H9 (cell line): Measurements from ENCODE around the gene DENND4B. TPM values are rescaled to one million over a fixed set of nuclear protein-coding genes. Genes with fewer than 3 reads are reported as not detected.

Source experiments
- DNase-seq: peaks from one replicate; pipeline ENCODE4 v3.0.0-alpha.2; 2017
- H2AFZ ChIP-seq: one replicate; pipeline ENCODE4 v1.6.1; 2013; ENCODE audit warnings: mild to moderate bottlenecking, low read length, control low read depth, moderate library complexity
- H2AK5ac ChIP-seq: 2 replicates; pipeline ENCODE4 v1.6.1; 2013; ENCODE audit warnings: low read length, control low read depth, mixed read lengths; ENCODE audit not compliant: insufficient read length
- H2BK120ac ChIP-seq: one replicate; pipeline ENCODE4 v1.6.1; 2013; ENCODE audit warnings: low read depth, mild to moderate bottlenecking, low read length, control low read depth, inconsistent platforms; ENCODE audit not compliant: poor library complexity, severe bottlenecking
- H2BK12ac ChIP-seq: 2 replicates; pipeline ENCODE4 v1.6.1; 2013; ENCODE audit warnings: low read length, control low read depth, mixed read lengths, low read depth; ENCODE audit not compliant: insufficient read length
- H2BK15ac ChIP-seq: 2 replicates; pipeline ENCODE4 v1.6.1; 2013; ENCODE audit warnings: low read depth, low read length, control low read depth
- H2BK20ac ChIP-seq: one replicate; pipeline ENCODE4 v1.6.1; 2013; ENCODE audit warnings: low read depth, mild to moderate bottlenecking, low read length, control low read depth, inconsistent platforms; ENCODE audit not compliant: poor library complexity, severe bottlenecking
- H2BK5ac ChIP-seq: 2 replicates; pipeline ENCODE4 v1.6.1; 2013; ENCODE audit warnings: low read length, control low read depth, mixed read lengths; ENCODE audit not compliant: insufficient read length
- H3K14ac ChIP-seq: 2 replicates; pipeline ENCODE4 v1.6.1; 2013; ENCODE audit warnings: low read length, control low read depth; ENCODE audit not compliant: insufficient read depth
- H3K18ac ChIP-seq: 2 replicates; pipeline ENCODE4 v1.6.1; 2013; ENCODE audit warnings: low read depth, mild to moderate bottlenecking, mixed read lengths, low read length, control low read depth; ENCODE audit not compliant: insufficient read length
- H3K23ac ChIP-seq: 2 replicates; pipeline ENCODE4 v1.6.1; 2013; ENCODE audit warnings: low read length, control low read depth, mixed read lengths, low read depth; ENCODE audit not compliant: insufficient read length
- H3K23me2 ChIP-seq: 2 replicates; pipeline ENCODE4 v1.6.1; 2013; ENCODE audit warnings: low read depth, mild to moderate bottlenecking, mixed read lengths, low read length, control low read depth; ENCODE audit not compliant: insufficient read length, poor library complexity, severe bottlenecking
- H3K27ac ChIP-seq: 2 replicates; pipeline ENCODE4 v1.5.1; 2013; ENCODE audit warnings: low read length, control low read depth, mixed read lengths, low read depth; ENCODE audit not compliant: insufficient read length
- H3K27me3 ChIP-seq: 2 replicates; pipeline ENCODE4 v1.6.1; 2013; ENCODE audit warnings: low read length, control low read depth, inconsistent platforms; ENCODE audit not compliant: insufficient read depth
- H3K4ac ChIP-seq: 2 replicates; pipeline ENCODE4 v1.6.1; 2013; ENCODE audit warnings: low read depth, mild to moderate bottlenecking, control low read depth, inconsistent platforms, low read length, moderate library complexity
- H3K4me1 ChIP-seq: 2 replicates; pipeline ENCODE4 v1.6.1; 2013; ENCODE audit warnings: low read length, control low read depth, inconsistent platforms; ENCODE audit not compliant: insufficient read depth
- H3K4me2 ChIP-seq: 2 replicates; pipeline ENCODE4 v1.6.1; 2013; ENCODE audit warnings: low read length, control low read depth, mixed read lengths; ENCODE audit not compliant: insufficient read length, insufficient read depth
- H3K56ac ChIP-seq: 2 replicates; pipeline ENCODE4 v1.6.1; 2013; ENCODE audit warnings: low read depth, mild to moderate bottlenecking, mixed read lengths, low read length, control low read depth; ENCODE audit not compliant: insufficient read length
- H3K79me1 ChIP-seq: 2 replicates; pipeline ENCODE4 v1.6.1; 2013; ENCODE audit warnings: low read depth, mild to moderate bottlenecking, moderate library complexity, low read length, control low read depth, inconsistent platforms; ENCODE audit not compliant: insufficient read depth, poor library complexity, severe bottlenecking
- H3K79me2 ChIP-seq: 2 replicates; pipeline ENCODE4 v1.6.1; 2013; ENCODE audit warnings: low read length, control low read depth, inconsistent platforms; ENCODE audit not compliant: insufficient read depth
- H3K9ac ChIP-seq: 2 replicates; pipeline ENCODE4 v1.6.1; 2013; ENCODE audit warnings: low read length, control low read depth, mixed read lengths; ENCODE audit not compliant: insufficient read length; ENCODE audit errors: extremely low read depth
- H3K9me3 ChIP-seq: one replicate; pipeline ENCODE4 v1.6.1; 2013; ENCODE audit warnings: low read depth, low read length, inconsistent platforms; ENCODE audit not compliant: control insufficient read depth
- H3T11ph ChIP-seq: one replicate; pipeline ENCODE4 v1.6.1; 2013; ENCODE audit warnings: mild to moderate bottlenecking, low read length, control low read depth, inconsistent platforms
- H4K20me1 ChIP-seq: one replicate; pipeline ENCODE4 v1.6.1; 2013; ENCODE audit not compliant: control insufficient read depth, insufficient read length, insufficient read depth
- H4K5ac ChIP-seq: 2 replicates; pipeline ENCODE4 v1.6.1; 2013; ENCODE audit warnings: low read depth, mild to moderate bottlenecking, mixed read lengths, low read length, control low read depth; ENCODE audit not compliant: insufficient read length
- H4K8ac ChIP-seq: replicated peaks from 2 replicates; pipeline ENCODE4 v1.6.1; 2013; ENCODE audit warnings: low read length, control low read depth, mixed read lengths, low read depth; ENCODE audit not compliant: insufficient read length
- H4K91ac ChIP-seq: 2 replicates; pipeline ENCODE4 v1.6.1; 2013; ENCODE audit warnings: low read depth, mild to moderate bottlenecking, moderate library complexity, mixed read lengths, low read length, control low read depth; ENCODE audit not compliant: insufficient read length
- H3K27ac Mint-ChIP-seq, 3 experiments: 2 replicates in 2 of 3; 3 replicates in 1 of 3; pipeline ENCODE4 v1.8.0; 2020 to 2021; ENCODE audit warnings: mixed read lengths in 3 of 3, mild to moderate bottlenecking in 1 of 3, moderate library complexity in 1 of 3
- H3K27me3 Mint-ChIP-seq: 2 replicates; pipeline ENCODE4 v1.8.0; 2021; ENCODE audit warnings: low read depth, mild to moderate bottlenecking, moderate library complexity, mixed read lengths
- H3K36me3 Mint-ChIP-seq, 3 experiments: 2 replicates in 2 of 3; 3 replicates in 1 of 3; pipeline ENCODE4 v1.8.0; 2020 to 2021; ENCODE audit warnings: low read depth in 3 of 3, mixed read lengths in 3 of 3; ENCODE audit not compliant: insufficient read depth in 1 of 3
- H3K4me1 Mint-ChIP-seq, 2 experiments: 2 replicates each; pipeline ENCODE4 v1.8.0; 2020; ENCODE audit warnings: mixed read lengths in 2 of 2
- H3K4me3 Mint-ChIP-seq, 2 experiments: 2 replicates in 1 of 2; 3 replicates in 1 of 2; pipeline ENCODE4 v1.8.0; 2020 to 2021; ENCODE audit warnings: mild to moderate bottlenecking in 2 of 2, mixed read lengths in 2 of 2, moderate library complexity in 1 of 2
- H3K9me3 Mint-ChIP-seq, 2 experiments: 2 replicates in 1 of 2; 3 replicates in 1 of 2; pipeline ENCODE4 v1.8.0; 2020; ENCODE audit warnings: mild to moderate bottlenecking in 2 of 2, mixed read lengths in 2 of 2, moderate library complexity in 1 of 2
- WGBS: extraction: QIAGEN DNeasy Blood & Tissue Kit; methylation state at CpG from one replicate; pipeline ENCODE4 v1.1.7; 2013; ENCODE audit warnings: missing lambda C conversion rate, low lambda C conversion rate, mixed read lengths; ENCODE audit not compliant: insufficient read length; ENCODE audit errors: extremely low coverage; 5-methylcytosine and 5-hydroxymethylcytosine counted together
- total RNA-seq: library from RNA; stranded (reverse); gene quantifications from 2 replicates; pipeline ENCODE4 v1.2.1, GENCODE V29; 2021
- TF ChIP-seq, protein P1 (sequence below): fragments of 200-600 bp; sonication (generic); conservative IDR thresholded peaks from 3 replicates; pipeline ENCODE4 v1.8.0; 2021; ENCODE audit warnings: antibody characterized with exemption, mild to moderate bottlenecking

The DENND4B gene
- total RNA-seq, 1 experiment from 2014 or later = 84.6 TPM

DNA sequence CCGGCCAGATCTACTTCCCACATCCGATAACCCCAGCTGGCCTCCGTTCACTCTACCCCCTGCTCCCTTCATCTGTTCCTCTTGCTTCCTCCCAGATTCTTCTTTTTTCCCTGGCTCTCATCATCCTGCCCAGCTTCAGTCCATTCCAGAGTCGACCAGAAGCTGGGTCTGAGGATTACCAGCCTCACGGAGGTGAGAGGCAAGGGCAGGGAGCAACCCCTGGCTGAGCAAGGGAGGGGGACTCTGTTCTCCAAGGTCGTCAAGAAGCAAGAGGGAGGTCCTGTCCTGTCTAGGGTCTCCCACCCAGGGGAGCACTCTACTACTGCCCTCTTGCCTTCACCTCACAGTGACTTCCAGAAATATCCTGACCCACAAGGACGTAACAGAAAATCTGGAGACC lies 27.0 kb upstream of the DENND4B start:
- Histone ChIP-seq H2BK120ac (no peak overlapping the region), H3K23ac (no peak overlapping the region), H2AK5ac (no peak overlapping the region), H3K79me1 (no peaks in the 10 kb centered on the region), H2BK5ac (no peak overlapping the region), H3K27ac (no peak overlapping the region), H3K56ac (no peak overlapping the region), H2BK15ac (no peak overlapping the region), H3K4me2 (no peak overlapping the region), H3K9ac (no peak overlapping the region), H4K5ac (no peak overlapping the region), H3K23me2 (peaks cover 9% of the 10 kb centered on the region), H3K27me3 (no peaks in the 10 kb centered on the region), H3K4ac (no peak overlapping the region), H3T11ph (no peak overlapping the region), H2BK20ac (no peak overlapping the region), H4K20me1 (no peaks in the 10 kb centered on the region), H2AFZ (no peak overlapping the region), H4K8ac (no peak overlapping the region), H3K79me2 (no peaks in the 10 kb centered on the region), H4K91ac (no peak overlapping the region), H3K14ac (no peak overlapping the region), H3K9me3 (no peaks in the 10 kb centered on the region), H3K18ac (no peak overlapping the region), H2BK12ac (no peak overlapping the region), H3K4me1 (no peaks in the 10 kb centered on the region)
- no peaks in the 10 kb centered on the region for H3K27me3 Mint-ChIP-seq
- H3K36me3 Mint-ChIP-seq = peaks cover 25 to 51% (median 49%) of the 10 kb centered on the region in 3 experiments
- H3K4me1 Mint-ChIP-seq = peaks cover 21 to 30% of the 10 kb centered on the region in 2 experiments
- TF ChIP-seq, protein P1, sequence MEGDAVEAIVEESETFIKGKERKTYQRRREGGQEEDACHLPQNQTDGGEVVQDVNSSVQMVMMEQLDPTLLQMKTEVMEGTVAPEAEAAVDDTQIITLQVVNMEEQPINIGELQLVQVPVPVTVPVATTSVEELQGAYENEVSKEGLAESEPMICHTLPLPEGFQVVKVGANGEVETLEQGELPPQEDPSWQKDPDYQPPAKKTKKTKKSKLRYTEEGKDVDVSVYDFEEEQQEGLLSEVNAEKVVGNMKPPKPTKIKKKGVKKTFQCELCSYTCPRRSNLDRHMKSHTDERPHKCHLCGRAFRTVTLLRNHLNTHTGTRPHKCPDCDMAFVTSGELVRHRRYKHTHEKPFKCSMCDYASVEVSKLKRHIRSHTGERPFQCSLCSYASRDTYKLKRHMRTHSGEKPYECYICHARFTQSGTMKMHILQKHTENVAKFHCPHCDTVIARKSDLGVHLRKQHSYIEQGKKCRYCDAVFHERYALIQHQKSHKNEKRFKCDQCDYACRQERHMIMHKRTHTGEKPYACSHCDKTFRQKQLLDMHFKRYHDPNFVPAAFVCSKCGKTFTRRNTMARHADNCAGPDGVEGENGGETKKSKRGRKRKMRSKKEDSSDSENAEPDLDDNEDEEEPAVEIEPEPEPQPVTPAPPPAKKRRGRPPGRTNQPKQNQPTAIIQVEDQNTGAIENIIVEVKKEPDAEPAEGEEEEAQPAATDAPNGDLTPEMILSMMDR = no peak
- WGBS = 100% methylated on average over 2 of the region's 7 CpGs
- H3K27ac Mint-ChIP-seq = peak overlapping the region in 2 of 3 experiments; percentile 42 to 65; a peak in 3 of 7 replicates
- no peak overlapping the region for H3K4me3 Mint-ChIP-seq
- DNase-seq = no peak
- H3K9me3 Mint-ChIP-seq = no peaks in the 10 kb centered on the region
